Upper lobe of left lung (tissue), 6 donors: ENCODE results near the gene GRIN1. TPM values are rescaled to one million over a fixed set of nuclear protein-coding genes. Genes with fewer than 3 reads are reported as not detected.

ENCODE experiments used
- ATAC-seq, 2 donors: fragments of 200-7000 bp; cut with Tn5 transposase; one replicate each; pipeline ENCODE4 v1.9.1; 2022; ENCODE audit warnings: mild to moderate bottlenecking in 2 of 2, moderate library complexity in 2 of 2; ENCODE audit not compliant: low FRiP score in 2 of 2
- DNase-seq, 2 donors: peaks; one replicate each; pipeline ENCODE4 v3.0.0-alpha.2; 2019 to 2020
- H3K27ac ChIP-seq, 4 donors: fragments of 200-600 bp; sonication (generic); one replicate each; pipeline ENCODE4 v1.5.1; 2016 to 2019
- H3K27me3 ChIP-seq, 4 donors: fragments of 200-600 bp; sonication (generic); one replicate each; pipeline ENCODE4 v1.5.1; 2017 to 2019
- H3K36me3 ChIP-seq, 4 donors: fragments of 200-600 bp; sonication (generic); one replicate each; pipeline ENCODE4 v1.5.1; 2016 to 2019
- H3K4me1 ChIP-seq, 4 donors: fragments of 200-600 bp; sonication (generic); one replicate each; pipeline ENCODE4 v1.5.1; 2018 to 2019
- H3K4me3 ChIP-seq, 4 donors: fragments of 200-600 bp; sonication (generic); one replicate each; pipeline ENCODE4 v1.5.1; 2017 to 2019; ENCODE audit warnings: mild to moderate bottlenecking in 2 of 4, moderate library complexity in 1 of 4
- H3K9me3 ChIP-seq, 4 donors: fragments of 200-600 bp; sonication (generic); one replicate each; pipeline ENCODE4 v1.5.1; 2018 to 2019
- EP300 ChIP-seq, 4 donors: sonication (generic); formaldehyde crosslinking; IDR thresholded peaks; one replicate each; pipeline ENCODE4 v1.5.1; 2017; ENCODE audit warnings: antibody characterized with exemption in 4 of 4, control low read depth in 2 of 4
- POLR2A ChIP-seq, 4 donors: fragments of 450-650 bp; IDR thresholded peaks; one replicate each; pipeline ENCODE4 v1.5.1; 2016 to 2017; ENCODE audit warnings: antibody characterized with exemption in 4 of 4, mild to moderate bottlenecking in 2 of 4
- POLR2AphosphoS5 ChIP-seq, 2 donors: sonication (generic); formaldehyde crosslinking; IDR thresholded peaks; one replicate each; pipeline ENCODE4 v1.5.1; 2017; ENCODE audit warnings: antibody characterized with exemption in 2 of 2
- WGBS, 2 donors: methylation state at CpG; one replicate each; pipeline ENCODE4 v1.1.5; 2017 to 2018; 5-methylcytosine and 5-hydroxymethylcytosine counted together
- total RNA-seq, 6 donors: library from RNA; depleted of rRNA in 4 of 6; stranded (reverse); fragments of >200 nt in 4 of 6; gene quantifications; one replicate each; pipeline versions ENCODE4 v1.1.0 to v1.2.1, GENCODE V29; 2016 to 2021
- TF ChIP-seq, protein P1 (sequence below), 6 experiments: fragments of 450-650 bp in 4 of 6; fragments of 200-600 bp in 2 of 6; sonication (generic) in 2 of 6; IDR thresholded peaks; one replicate each; pipeline ENCODE4 v1.5.1; 2016 to 2019; ENCODE audit warnings: antibody characterized with exemption in 6 of 6
- donor health status: DM: no; HTN: no; CAD: no; lungs with moderate emphysema.
- donor health status: DM: no; HTN: yes; CAD: no; lungs with severe emphysema.

Gene GRIN1
- total RNA-seq, 6 donors from 2014 or later: 0.17 to 2.1 (median 0.49) TPM; not detected in 3

DNA sequence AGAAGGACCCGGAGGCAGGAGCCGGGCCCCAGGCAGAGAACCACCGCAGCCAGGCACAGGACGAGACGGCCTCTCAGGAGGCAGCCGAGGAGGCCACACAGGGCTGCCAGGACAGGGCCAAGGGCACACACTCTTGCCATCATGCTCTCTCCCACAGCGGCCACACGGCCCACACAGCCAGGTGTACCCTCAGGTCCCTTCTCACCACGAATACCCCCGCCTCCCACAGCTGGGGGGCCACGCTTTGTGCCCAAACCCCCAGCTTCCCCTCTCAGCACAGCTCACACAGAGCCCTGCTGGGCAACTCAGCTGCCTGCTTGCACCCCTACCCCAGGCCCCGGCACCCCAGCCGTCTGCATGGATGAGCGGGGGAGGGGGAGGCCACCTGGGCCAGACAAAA, 54.8 kb downstream of the GRIN1 start:
- Histone ChIP-seq H3K4me1 (peaks cover 17 to 66% (median 52%) of the 10 kb centered on the region in 4 donors), H3K9me3 (no peaks in the 10 kb centered on the region), H3K4me3 (no peak overlapping the region), H3K27me3 (no peaks in the 10 kb centered on the region), H3K27ac (peak overlapping the region in 1 of 4 donors; percentile 18), H3K36me3 (peaks cover 7 to 30% (median 17%) of the 10 kb centered on the region in 4 donors)
- ATAC-seq (no peak), DNase-seq (peak in 1 of 2 donors; percentile 60)
- 88 to 90% methylated on average over 5 to 14 of the region's 14 CpGs for WGBS, 2 donors
- TF ChIP-seq POLR2AphosphoS5 (IDR thresholded peaks at IDR 0.05) (no peak), POLR2A (IDR thresholded peaks at IDR 0.05) (no peak), EP300 (IDR thresholded peaks at IDR 0.05) (no peak)
- TF ChIP-seq, protein P1, sequence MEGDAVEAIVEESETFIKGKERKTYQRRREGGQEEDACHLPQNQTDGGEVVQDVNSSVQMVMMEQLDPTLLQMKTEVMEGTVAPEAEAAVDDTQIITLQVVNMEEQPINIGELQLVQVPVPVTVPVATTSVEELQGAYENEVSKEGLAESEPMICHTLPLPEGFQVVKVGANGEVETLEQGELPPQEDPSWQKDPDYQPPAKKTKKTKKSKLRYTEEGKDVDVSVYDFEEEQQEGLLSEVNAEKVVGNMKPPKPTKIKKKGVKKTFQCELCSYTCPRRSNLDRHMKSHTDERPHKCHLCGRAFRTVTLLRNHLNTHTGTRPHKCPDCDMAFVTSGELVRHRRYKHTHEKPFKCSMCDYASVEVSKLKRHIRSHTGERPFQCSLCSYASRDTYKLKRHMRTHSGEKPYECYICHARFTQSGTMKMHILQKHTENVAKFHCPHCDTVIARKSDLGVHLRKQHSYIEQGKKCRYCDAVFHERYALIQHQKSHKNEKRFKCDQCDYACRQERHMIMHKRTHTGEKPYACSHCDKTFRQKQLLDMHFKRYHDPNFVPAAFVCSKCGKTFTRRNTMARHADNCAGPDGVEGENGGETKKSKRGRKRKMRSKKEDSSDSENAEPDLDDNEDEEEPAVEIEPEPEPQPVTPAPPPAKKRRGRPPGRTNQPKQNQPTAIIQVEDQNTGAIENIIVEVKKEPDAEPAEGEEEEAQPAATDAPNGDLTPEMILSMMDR (IDR thresholded peaks at IDR 0.05): no peak

DNA sequence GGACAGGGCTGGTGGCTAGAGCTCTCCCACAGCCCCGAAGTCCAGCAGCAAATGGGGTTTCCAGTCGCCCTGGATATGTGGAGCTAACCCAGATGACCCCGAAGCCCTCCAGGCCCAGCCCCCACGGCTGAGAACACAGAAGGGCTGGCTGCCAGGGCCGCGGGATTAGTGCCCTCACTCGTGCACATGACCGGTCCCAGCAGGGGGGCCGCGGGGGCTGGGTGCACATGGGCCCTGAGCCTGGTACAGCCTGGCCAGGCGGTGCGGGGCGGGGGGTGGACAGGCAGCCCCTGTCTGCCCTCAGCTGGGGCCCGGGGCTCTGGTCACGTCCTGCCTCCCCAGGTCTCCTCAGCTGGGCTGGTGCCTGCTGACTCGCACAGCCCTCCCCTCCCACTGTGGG, 55.4 kb downstream of the GRIN1 start:
- Histone ChIP-seq H3K27ac (peak overlapping the region in 1 of 4 donors; percentile 18), H3K27me3 (no peaks in the 10 kb centered on the region), H3K36me3 (peaks cover 7 to 30% (median 17%) of the 10 kb centered on the region in 4 donors), H3K4me1 (peaks cover 21 to 67% (median 55%) of the 10 kb centered on the region in 4 donors), H3K4me3 (no peak overlapping the region), H3K9me3 (no peaks in the 10 kb centered on the region)
- no peak for ATAC-seq
- DNase-seq: peak in 1 of 2 donors; percentile 82
- no peak for TF ChIP-seq POLR2A (IDR thresholded peaks at IDR 0.05)
- TF ChIP-seq POLR2AphosphoS5 (IDR thresholded peaks at IDR 0.05): no peak
- TF ChIP-seq, protein P1 (IDR thresholded peaks at IDR 0.05): no peak
- TF ChIP-seq EP300 (IDR thresholded peaks at IDR 0.05): no peak
- WGBS, 2 donors: 74% methylated on average over 13 of the region's 16 CpGs; no CpG with 5 or more reads in 1 of the 2 donors

DNA sequence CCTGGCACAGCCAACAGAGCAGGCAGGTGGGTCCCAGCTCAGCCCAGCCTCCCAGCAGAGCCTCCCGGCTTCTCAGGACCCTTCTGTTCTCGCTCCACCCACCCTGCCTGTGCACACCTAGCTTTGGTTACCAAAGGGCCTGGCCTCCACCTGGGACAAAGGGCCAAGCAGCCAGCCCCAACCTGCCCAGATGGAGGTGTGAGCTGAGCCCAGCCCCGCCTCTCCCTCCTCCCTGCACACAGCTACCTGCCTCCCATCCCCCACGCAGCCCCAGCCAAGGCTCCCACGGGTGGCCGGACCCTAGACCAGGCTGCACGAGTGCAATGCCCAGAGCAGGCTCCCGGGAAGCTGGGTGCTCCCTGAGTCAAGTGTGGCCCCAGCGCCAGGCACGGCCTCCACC, 56.0 kb downstream of the GRIN1 start:
- DNase-seq (no peak), ATAC-seq (no peak)
- no peaks in the 10 kb centered on the region for H3K9me3 ChIP-seq
- H3K36me3 ChIP-seq: peaks cover 6 to 28% (median 14%) of the 10 kb centered on the region in 4 donors
- peak overlapping the region in 1 of 4 donors; percentile 18 for H3K27ac ChIP-seq
- peaks cover 20 to 67% (median 55%) of the 10 kb centered on the region in 4 donors for H3K4me1 ChIP-seq
- TF ChIP-seq EP300 (IDR thresholded peaks at IDR 0.05) (no peak), POLR2AphosphoS5 (IDR thresholded peaks at IDR 0.05) (no peak), POLR2A (IDR thresholded peaks at IDR 0.05) (no peak)
- TF ChIP-seq, protein P1 (IDR thresholded peaks at IDR 0.05): no peak
- WGBS, 2 donors: 66 to 81% methylated on average over 8 to 10 of the region's 10 CpGs
- H3K27me3 ChIP-seq: no peaks in the 10 kb centered on the region
- H3K4me3 ChIP-seq: no peak overlapping the region

DNA sequence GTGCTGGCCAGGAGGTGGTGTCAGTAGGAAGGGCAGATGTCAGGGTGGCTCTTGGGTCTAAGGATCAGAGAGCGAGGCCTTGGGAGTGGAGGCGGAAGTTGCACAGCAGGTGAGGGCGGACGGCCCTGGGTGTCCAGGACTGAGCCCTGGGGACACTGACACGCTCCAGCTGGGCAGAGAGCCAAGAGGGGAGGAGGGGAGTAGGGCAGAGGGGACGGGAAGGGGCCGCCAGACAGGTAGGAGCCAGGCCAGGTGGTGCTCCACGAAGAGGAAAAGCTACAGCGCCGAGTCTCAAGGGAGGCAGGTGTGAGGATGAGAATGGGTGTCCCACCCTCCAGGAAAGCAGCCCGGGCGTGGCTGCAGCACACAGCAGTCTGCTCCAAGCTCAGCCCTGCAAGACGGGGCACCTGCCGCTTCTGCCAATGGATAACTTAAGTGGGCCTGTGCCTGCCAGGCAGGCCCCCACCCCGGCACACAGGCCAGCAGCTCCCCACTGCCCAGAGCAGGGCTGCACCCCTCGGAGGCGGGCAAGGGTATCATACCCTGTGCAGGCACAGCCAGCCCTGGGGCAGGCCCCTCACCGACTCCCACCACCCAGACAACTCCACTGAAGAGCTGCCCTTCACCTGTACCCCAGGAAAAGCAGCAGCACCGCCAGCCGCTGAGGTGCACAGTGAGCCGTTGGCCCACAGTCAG, 56.7 kb downstream of the GRIN1 start:
- no peak overlapping the region for H3K4me3 ChIP-seq
- WGBS, 2 donors: 86 to 88% methylated on average over 12 to 17 of the region's 21 CpGs
- H3K4me1 ChIP-seq: peaks cover 13 to 60% (median 48%) of the 10 kb centered on the region in 4 donors
- no peaks in the 10 kb centered on the region for H3K9me3 ChIP-seq
- H3K27ac ChIP-seq: peak overlapping the region in 1 of 4 donors; percentile 48
- no peaks in the 10 kb centered on the region for H3K27me3 ChIP-seq
- no peak for ATAC-seq
- H3K36me3 ChIP-seq: peaks cover 3 to 20% (median 7%) of the 10 kb centered on the region in 4 donors
- peak in 1 of 2 donors; percentile 69 for DNase-seq
- no peak for TF ChIP-seq POLR2A (IDR thresholded peaks at IDR 0.05)
- no peak for TF ChIP-seq EP300 (IDR thresholded peaks at IDR 0.05)
- no peak for TF ChIP-seq POLR2AphosphoS5 (IDR thresholded peaks at IDR 0.05)
- TF ChIP-seq, protein P1 (IDR thresholded peaks at IDR 0.05): no peak
